Osteoblast (primary cell): ENCODE data around the gene CFI. TPM values are rescaled to one million over a fixed set of nuclear protein-coding genes. Genes with fewer than 3 reads are reported as not detected.

Source experiments
- DNase-seq: peaks from one replicate; pipeline ENCODE4 v3.0.0; 2011; ENCODE audit warnings: low spot score, mixed read lengths; ENCODE audit not compliant: insufficient read length; ENCODE audit errors: missing footprints
- H2AFZ ChIP-seq: 2 replicates; pipeline ENCODE4 v1.6.0; 2011; ENCODE audit warnings: mild to moderate bottlenecking, low read length
- H3K27ac ChIP-seq: 2 replicates; pipeline ENCODE4 v1.5.1; 2011; ENCODE audit warnings: mild to moderate bottlenecking, low read depth, low read length, moderate library complexity
- H3K27me3 ChIP-seq: 2 replicates; pipeline ENCODE4 v1.6.0; 2012; ENCODE audit warnings: mild to moderate bottlenecking, control low read depth, inconsistent platforms, low read length, moderate library complexity; ENCODE audit not compliant: insufficient read depth
- H3K36me3 ChIP-seq: 2 replicates; pipeline ENCODE4 v1.5.1; 2011; ENCODE audit warnings: mild to moderate bottlenecking, low read length, control low read depth, moderate library complexity; ENCODE audit not compliant: insufficient read depth
- H3K4me1 ChIP-seq: 2 replicates; pipeline ENCODE4 v1.5.1; 2011; ENCODE audit warnings: mild to moderate bottlenecking, low read length, control low read depth, moderate library complexity; ENCODE audit not compliant: insufficient read depth
- H3K4me2 ChIP-seq: 2 replicates; pipeline ENCODE4 v1.6.0; 2011; ENCODE audit warnings: mild to moderate bottlenecking, low read length; ENCODE audit not compliant: insufficient read depth
- H3K4me3 ChIP-seq: fragments of 200-600 bp; sonication (generic); 3 replicates; pipeline ENCODE4 v1.5.1; 2012; ENCODE audit warnings: mild to moderate bottlenecking, low read length, inconsistent platforms; ENCODE audit not compliant: insufficient read depth
- H3K79me2 ChIP-seq: 2 replicates; pipeline ENCODE4 v1.6.0; 2012; ENCODE audit warnings: mild to moderate bottlenecking, low read length, control low read depth, inconsistent platforms; ENCODE audit not compliant: insufficient read depth
- H3K9me3 ChIP-seq: 2 replicates; pipeline ENCODE4 v1.5.1; 2011; ENCODE audit warnings: low read depth, low read length, control low read depth
- H4K20me1 ChIP-seq: 2 replicates; pipeline ENCODE4 v1.6.0; 2012; ENCODE audit warnings: mild to moderate bottlenecking, low read length, control low read depth; ENCODE audit not compliant: insufficient read depth
- total RNA-seq: library from RNA; depleted of rRNA; stranded (reverse); fragments of >200 nt; gene quantifications from 2 replicates; pipeline ENCODE4 v1.2.3, GENCODE V29; 2012
- TF ChIP-seq, protein P1 (sequence below): IDR thresholded peaks from 2 replicates; pipeline ENCODE4 v1.5.1; 2011; ENCODE audit warnings: mild to moderate bottlenecking, low read depth, low read length, moderate library complexity; ENCODE audit errors: extremely low read depth

Gene CFI
- total RNA-seq, 1 donor: 27.9 TPM

DNA sequence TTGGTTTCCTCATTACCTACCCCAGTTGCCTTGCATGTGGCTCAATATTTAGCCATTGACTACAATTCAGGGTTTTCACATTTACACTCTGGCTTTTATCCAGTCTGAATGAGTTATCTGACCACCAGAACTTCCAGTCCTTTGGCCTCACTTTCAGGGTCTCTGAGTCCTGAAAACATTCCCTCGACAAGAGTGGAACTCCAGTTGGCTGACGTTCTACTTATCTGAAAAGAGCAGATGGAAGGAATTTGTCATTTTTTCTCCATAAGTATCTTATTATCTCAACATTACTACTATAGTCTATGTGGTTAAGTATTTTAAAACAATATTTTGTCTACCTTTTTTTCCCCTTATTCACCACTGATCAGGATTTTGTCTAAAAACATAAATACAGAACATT lies 93.4 kb downstream of the CFI start:
- no peaks in the 10 kb centered on the region for H4K20me1 ChIP-seq
- H3K36me3 ChIP-seq: peaks cover 8% of the 10 kb centered on the region
- H3K27ac ChIP-seq: no peak overlapping the region
- H3K4me2 ChIP-seq: no peak overlapping the region
- no peak overlapping the region for H2AFZ ChIP-seq
- no peaks in the 10 kb centered on the region for H3K79me2 ChIP-seq
- TF ChIP-seq, protein P1, sequence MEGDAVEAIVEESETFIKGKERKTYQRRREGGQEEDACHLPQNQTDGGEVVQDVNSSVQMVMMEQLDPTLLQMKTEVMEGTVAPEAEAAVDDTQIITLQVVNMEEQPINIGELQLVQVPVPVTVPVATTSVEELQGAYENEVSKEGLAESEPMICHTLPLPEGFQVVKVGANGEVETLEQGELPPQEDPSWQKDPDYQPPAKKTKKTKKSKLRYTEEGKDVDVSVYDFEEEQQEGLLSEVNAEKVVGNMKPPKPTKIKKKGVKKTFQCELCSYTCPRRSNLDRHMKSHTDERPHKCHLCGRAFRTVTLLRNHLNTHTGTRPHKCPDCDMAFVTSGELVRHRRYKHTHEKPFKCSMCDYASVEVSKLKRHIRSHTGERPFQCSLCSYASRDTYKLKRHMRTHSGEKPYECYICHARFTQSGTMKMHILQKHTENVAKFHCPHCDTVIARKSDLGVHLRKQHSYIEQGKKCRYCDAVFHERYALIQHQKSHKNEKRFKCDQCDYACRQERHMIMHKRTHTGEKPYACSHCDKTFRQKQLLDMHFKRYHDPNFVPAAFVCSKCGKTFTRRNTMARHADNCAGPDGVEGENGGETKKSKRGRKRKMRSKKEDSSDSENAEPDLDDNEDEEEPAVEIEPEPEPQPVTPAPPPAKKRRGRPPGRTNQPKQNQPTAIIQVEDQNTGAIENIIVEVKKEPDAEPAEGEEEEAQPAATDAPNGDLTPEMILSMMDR: no peak
- no peaks in the 10 kb centered on the region for H3K27me3 ChIP-seq
- DNase-seq: no peak
- H3K4me3 ChIP-seq: no peak overlapping the region
- no peaks in the 10 kb centered on the region for H3K4me1 ChIP-seq
- H3K9me3 ChIP-seq: no peaks in the 10 kb centered on the region

- Histone ChIP-seq H3K79me2 (peaks cover 22% of the 10 kb centered on the region), H3K9me3 (no peaks in the 10 kb centered on the region), H3K36me3 (no peaks in the 10 kb centered on the region), H3K4me3 (peak overlapping the region; percentile 88), H2AFZ (peak overlapping the region; percentile 59), H3K27ac (no peak overlapping the region), H3K27me3 (no peaks in the 10 kb centered on the region), H3K4me2 (peak overlapping the region; percentile 81), H3K4me1 (peaks cover 6% of the 10 kb centered on the region), H4K20me1 (no peaks in the 10 kb centered on the region)
- DNase-seq: peak; percentile 62
- TF ChIP-seq, protein P1: no peak
Measured at GRCh38 chr4:109703664-109704361, 98.0 kb downstream of the CFI start.

DNA sequence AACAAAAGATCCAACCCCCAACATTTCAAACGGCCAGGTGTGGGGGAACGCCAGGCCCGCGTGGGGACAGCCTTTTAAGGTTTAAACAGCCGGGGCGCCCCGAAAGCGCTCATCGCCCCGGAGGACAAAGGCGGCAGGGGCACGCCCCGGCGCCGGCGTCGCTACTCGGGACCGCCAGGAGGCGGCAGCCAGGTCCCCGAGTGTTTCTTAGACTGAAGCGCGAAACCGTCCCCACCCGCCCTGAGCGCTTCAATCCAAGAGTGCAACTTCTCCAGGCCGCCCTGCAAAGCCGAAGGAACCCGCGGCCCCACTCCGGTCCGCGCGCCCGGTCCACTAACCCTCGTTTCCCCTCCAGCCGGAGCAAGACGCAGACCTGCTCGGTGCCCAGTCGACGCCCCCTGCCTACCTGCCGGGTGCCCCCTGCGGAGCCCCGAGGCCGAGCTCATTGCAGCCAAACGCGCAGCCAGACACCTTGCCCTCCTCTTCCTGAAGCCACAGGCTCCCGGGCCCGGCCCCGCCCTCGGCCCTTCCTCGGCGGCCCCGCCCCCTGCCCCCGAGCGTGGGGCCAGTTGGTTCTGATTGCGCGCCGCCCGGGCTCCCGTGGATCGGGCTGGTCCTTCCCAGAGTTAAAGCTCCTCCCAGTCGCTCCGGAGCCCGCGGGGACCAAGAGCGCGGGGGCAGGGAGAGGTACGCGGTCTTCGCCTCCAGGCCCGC lies 98.7 kb downstream of the CFI start, which contains the start of gene CASP6:
Gene CASP6, minus strand, starts transcription at position 496 of the 714 bp plus-strand sequence. Its CDS starts 50 bp downstream, at position 446.
- no peaks in the 10 kb centered on the region for H4K20me1 ChIP-seq
- H3K79me2 ChIP-seq: peaks cover 22% of the 10 kb centered on the region
- H2AFZ ChIP-seq: peak within 1 kb of the TSS; percentile 59
- H3K9me3 ChIP-seq: no peaks in the 10 kb centered on the region
- peaks cover 6% of the 10 kb centered on the region for H3K4me1 ChIP-seq
- H3K36me3 ChIP-seq: no peaks in the 10 kb centered on the region
- no peaks in the 10 kb centered on the region for H3K27me3 ChIP-seq
- H3K27ac ChIP-seq: peak within 1 kb of the TSS; percentile 47
- TF ChIP-seq, protein P1: peak; percentile 57
- peak within 1 kb of the TSS; percentile 81 for H3K4me2 ChIP-seq
- DNase-seq: peak; percentile 96
- peak within 1 kb of the TSS; percentile 88 for H3K4me3 ChIP-seq
